Heart left ventricle (tissue), 13 donors: Measurements from ENCODE around the gene C2CD4A.

Source experiments
- POLR2A ChIP-seq, 2 donors: fragments of 450-650 bp; IDR thresholded peaks; one replicate each; pipeline ENCODE4 v1.6.1; 2017; ENCODE audit warnings: antibody characterized with exemption in 2 of 2, mild to moderate bottlenecking in 2 of 2, moderate library complexity in 2 of 2
- TF ChIP-seq, protein P1 (sequence below), 12 donors: fragments of 200-600 bp; sonication (generic) in 4 of 12; IDR thresholded peaks; one replicate each; pipeline versions ENCODE4 v1.5.0 to v1.8.0; 2018 to 2022; ENCODE audit warnings: antibody characterized with exemption in 12 of 12, mild to moderate bottlenecking in 5 of 12
- donor health status: ischemic (EF 13 %, LVEDD 7.1; RV severe dilation, severe dysfunction).
- donor health status: DM: no; HTN: yes; CAD: no.
- donor health status: DM: no; HTN: no; CAD: no.
- donor health status: ischemic (EF 25% LVEDD 6.9; RV normal size, moderate dysfunction).
- donor health status: ischemic (EF 25% LVEDD 5.7; RV mildly dilated, moderate dysfunction).
- donor health status: ischemic (EF 35%, LVEDD 5.7; RV mildly dilated, moderate dysfunction).
- donor health status: nonischemic (EF 11% LVEDD 7.7; RV severe dilation, severe dysfunction).
- donor health status: DM: yes; HTN: yes; CAD: no.
- donor health status: PGD.
- donor health status: ischemic (EF 29% LVEDD 5.4; RV normal size, mild dysfunction).
- donor health status: nonischemic (EF 23%, LVEDD 6.1; RV moderate dilation, normal function).

DNA sequence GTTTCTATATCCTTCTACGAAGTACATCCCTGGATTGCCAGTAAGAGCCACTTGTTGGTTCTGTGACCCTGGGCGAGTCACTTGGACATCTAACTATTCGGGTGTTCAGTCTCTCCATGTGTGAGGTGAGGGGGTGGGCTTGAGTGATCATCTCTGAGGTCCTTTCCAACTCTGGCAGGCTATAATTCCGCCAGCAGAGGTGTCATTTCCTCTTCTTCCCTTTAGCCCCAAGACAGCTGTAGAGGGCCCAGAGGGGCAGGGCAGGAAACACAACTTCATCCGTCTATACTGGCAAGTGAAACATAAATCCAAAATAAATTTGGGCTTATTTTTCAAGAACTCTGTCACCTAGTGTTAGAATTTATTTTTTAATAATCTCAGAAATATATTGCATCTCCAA, 38.1 kb downstream of the C2CD4A start:
- TF ChIP-seq POLR2A (IDR thresholded peaks at IDR 0.05) = no peak
- TF ChIP-seq, protein P1, sequence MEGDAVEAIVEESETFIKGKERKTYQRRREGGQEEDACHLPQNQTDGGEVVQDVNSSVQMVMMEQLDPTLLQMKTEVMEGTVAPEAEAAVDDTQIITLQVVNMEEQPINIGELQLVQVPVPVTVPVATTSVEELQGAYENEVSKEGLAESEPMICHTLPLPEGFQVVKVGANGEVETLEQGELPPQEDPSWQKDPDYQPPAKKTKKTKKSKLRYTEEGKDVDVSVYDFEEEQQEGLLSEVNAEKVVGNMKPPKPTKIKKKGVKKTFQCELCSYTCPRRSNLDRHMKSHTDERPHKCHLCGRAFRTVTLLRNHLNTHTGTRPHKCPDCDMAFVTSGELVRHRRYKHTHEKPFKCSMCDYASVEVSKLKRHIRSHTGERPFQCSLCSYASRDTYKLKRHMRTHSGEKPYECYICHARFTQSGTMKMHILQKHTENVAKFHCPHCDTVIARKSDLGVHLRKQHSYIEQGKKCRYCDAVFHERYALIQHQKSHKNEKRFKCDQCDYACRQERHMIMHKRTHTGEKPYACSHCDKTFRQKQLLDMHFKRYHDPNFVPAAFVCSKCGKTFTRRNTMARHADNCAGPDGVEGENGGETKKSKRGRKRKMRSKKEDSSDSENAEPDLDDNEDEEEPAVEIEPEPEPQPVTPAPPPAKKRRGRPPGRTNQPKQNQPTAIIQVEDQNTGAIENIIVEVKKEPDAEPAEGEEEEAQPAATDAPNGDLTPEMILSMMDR (IDR thresholded peaks at IDR 0.05) = no peak
